Activated CD4-positive, alpha-beta T cell treated with anti-CD3 and anti-CD28 coated beads, Interleukin-2, amount 50 U/mL, for 48 hours (primary cell): ENCODE data around the gene ZNF580.

Experiments
- DNase-seq, 2 experiments: peaks; one replicate each; pipeline ENCODE4 v3.0.0-alpha.2; 2020

Gene ZNF580

GRCh38 chr19:55624109-55625003 is 16.4 kb upstream of the ZNF580 start, which contains the start of gene ZNF784:
ZNF784 (minus strand) TSS chr19:55624566; CDS start chr19:55624561, 5 bp downstream.
- DNase-seq, result peak; percentile 91

- DNase-seq, result no peak
Observed at GRCh38 chr19:55625004-55625326, 15.8 kb upstream of the ZNF580 start.

GRCh38 chr19:55626350-55626749 is 14.5 kb upstream of the ZNF580 start:
- peak; percentile 42 to 53 for DNase-seq

- peak; percentile 89 to 93 for DNase-seq
Observed at GRCh38 chr19:55632463-55632834, 8.4 kb upstream of the ZNF580 start.

DNA sequence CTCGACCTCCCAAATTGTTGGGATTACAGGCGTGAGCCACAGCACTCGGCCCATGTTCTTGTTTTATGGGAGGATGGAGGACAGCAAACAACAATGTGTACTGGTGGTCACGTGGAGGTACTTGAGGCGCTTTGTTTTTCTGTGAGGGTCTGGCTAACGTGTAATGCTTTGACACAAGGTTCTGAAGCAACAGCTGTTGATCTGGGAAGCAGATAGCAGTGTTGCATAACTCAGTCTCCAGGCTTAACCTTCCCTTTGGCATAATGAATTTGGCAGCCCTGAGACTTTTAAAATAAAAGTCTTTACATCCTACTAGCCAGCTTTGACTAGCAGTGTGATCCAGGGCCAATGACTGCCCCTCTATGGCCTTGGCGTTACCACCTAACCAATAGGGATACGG is 6.9 kb upstream of the ZNF580 start:
- no peak for DNase-seq

GRCh38 chr19:55635334-55635717 is 5.5 kb upstream of the ZNF580 start:
- DNase-seq, result no peak

DNA sequence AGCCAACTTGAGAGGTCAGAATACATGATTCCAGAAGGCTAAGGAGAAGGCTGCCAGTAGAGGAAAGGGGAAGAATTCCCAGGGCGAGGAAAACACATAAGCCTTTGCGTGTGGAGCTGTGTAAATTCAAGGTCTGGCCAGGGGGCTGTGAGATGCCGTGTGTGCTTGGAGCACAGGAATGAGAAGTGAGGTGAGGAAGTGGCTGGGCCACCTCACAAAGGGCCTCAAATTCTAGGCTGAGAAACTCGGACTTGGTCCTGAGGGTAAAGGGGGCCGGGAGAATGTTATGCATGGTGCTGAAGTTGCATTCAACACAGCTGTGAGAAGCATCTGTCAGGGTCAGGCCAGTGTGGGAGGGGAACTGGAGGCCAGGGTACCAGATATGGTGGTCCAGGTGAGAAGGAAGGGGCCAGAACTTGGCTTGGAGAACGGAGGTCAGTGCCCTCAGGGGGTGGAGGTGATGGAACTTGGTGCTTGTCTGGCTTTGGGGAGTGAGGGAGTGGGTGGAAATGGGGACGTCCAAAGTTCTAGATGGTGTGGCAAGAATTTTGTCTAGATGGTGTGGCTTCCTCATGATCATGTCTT is 4.9 kb upstream of the ZNF580 start:
- DNase-seq, result no peak

- DNase-seq, result no peak
Observed at GRCh38 chr19:55636723-55637122, 4.1 kb upstream of the ZNF580 start.

- DNase-seq, result no peak
Observed at GRCh38 chr19:55637534-55637933, 3.3 kb upstream of the ZNF580 start.

DNA sequence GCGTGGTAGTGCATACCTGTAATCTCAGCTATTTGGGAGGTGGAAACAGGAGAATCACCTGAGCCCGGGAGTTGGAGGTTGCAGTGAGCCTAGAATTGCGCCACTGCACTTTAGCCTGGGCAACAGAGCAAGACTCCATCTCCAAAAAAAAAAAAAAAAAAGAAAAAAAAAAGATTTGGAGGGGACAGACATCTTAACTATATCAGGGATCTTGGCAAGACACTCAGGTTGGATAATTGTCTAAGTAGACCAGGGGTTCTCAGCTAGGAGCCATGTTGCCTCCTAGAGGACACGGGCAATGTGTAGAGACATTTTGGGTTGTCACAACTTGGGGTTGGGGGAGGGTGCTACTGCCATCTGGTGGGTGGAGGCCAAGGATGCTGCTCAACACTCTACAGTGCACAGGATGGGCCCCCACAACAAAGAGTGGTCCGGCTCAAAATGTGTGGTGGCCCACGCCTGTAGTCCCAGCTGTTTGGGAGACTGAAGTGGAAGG is 1.9 kb upstream of the ZNF580 start:
- peak; percentile 61 to 75 for DNase-seq

GRCh38 chr19:55640043-55640576 is 692 bp upstream of the ZNF580 start:
- DNase-seq, result peak; percentile 71 to 76

- peak; percentile 43 to 51 for DNase-seq
Observed at GRCh38 chr19:55641426-55642152, 787 bp downstream of the ZNF580 start.

GRCh38 chr19:55642153-55643002 is 1.6 kb downstream of the ZNF580 start:
- peak; percentile 51 to 57 for DNase-seq

DNA sequence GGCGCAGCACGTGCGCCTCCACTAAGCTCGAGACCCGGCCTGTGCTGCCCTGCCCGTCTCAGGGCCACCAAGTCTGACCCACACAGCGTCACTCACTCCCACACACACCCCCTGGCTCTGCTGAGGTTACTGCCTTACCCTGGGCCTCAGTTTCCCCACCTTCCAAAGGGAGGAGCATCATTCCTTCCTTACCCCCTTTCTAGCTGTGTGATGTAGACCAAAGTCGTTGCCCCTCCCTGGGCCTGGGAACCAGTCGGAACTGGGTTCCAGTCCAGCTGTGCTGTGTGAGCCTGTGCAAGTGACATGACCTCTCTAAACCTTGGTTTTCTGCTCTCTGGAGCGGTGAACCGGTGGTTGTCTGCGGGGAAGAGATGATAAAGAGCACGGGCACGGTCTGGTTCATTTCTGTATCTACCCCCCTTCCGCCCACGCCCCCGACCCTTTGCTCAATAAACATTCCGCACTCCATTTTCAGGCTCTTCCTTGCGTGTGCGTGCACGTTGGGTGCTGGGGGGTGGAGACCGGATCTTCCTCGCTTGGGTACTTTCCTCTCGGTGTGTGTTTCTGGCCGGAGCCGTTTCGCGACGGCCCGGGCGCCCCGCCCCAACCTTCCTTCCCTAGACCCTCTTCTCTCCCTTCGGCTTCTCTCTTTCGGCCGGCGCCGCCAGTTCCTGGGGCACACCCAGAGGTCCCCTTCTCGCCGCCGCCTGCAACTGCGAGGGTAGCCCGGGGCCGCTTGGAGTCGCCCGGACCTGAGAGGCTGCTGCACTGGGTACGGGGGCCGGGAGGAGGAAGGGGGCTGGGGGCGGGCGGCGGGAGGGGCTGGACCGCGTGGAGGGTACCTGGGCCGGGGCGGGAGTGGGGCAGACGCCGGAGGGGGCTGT is 2.4 kb downstream of the ZNF580 start, which contains the start of gene ZNF581:
TSS of gene ZNF581 (plus strand) at position 647 of the 884 bp plus-strand sequence. CDS start 923 bp downstream, outside the sequence.
- peak; percentile 85 to 88 for DNase-seq

DNA sequence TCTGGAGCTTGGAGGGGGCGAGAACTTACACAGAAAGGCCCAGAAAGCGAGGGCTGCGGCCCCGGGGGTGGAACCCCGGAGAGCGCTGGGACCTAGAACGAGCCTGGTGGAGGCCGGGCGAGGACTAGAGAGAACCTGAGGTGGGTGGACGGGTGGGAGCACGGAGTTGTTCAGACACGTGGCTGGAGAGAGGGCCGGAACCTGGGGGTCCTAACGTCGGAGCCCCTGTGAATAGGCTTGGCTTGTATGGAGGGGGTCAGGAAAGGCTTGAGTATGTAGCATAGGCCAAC is 3.0 kb downstream of the ZNF580 start:
- no peak for DNase-seq

DNA sequence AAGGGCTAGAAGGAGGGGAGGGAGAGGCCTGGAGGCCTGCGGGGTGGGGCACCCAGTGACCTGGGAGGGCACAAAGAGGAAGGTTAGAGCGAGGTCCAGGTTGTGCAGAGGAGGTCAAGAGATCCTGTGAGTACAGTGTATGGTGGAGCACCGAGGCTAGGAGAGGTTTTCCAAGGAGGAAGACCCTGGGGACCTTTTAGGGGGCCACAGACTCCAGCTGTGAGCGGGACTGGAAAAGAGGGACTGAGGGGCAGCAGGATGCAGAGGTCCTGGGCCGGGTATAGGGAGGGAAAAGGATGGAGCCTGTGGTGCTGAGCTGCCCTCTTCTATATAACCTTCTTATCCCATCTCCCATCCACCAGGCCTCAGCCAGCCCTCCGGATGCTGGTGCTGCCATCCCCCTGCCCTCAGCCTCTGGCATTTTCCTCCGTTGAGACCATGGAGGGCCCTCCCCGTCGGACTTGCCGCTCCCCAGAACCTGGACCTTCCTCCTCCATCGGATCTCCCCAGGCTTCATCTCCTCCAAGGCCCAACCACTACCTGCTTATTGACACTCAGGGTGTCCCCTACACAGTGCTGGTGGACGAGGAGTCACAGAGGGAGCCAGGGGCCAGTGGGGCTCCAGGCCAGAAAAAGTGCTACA is 3.5 kb downstream of the ZNF580 start:
- DNase-seq, result no peak

- DNase-seq, result no peak
Observed at GRCh38 chr19:55644842-55645511, 4.2 kb downstream of the ZNF580 start.

DNA sequence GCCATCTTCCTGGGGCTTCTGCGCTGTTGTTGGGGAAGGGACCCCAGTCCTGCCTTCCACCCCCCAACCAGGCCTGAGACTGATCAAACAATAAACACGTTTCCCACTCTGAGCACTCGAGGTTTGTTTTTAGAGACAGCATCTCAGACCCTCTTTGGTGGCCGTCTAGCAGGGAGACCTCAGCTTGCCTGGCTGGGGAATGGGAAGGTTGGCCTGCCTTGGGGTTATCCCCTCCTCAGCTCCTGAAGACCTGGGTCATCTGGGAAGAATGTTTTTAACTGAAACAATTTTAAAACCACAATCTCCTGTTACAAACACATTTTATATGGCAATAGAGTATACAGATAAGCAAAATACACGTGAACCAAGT is 4.7 kb downstream of the ZNF580 start:
- DNase-seq, result no peak

DNA sequence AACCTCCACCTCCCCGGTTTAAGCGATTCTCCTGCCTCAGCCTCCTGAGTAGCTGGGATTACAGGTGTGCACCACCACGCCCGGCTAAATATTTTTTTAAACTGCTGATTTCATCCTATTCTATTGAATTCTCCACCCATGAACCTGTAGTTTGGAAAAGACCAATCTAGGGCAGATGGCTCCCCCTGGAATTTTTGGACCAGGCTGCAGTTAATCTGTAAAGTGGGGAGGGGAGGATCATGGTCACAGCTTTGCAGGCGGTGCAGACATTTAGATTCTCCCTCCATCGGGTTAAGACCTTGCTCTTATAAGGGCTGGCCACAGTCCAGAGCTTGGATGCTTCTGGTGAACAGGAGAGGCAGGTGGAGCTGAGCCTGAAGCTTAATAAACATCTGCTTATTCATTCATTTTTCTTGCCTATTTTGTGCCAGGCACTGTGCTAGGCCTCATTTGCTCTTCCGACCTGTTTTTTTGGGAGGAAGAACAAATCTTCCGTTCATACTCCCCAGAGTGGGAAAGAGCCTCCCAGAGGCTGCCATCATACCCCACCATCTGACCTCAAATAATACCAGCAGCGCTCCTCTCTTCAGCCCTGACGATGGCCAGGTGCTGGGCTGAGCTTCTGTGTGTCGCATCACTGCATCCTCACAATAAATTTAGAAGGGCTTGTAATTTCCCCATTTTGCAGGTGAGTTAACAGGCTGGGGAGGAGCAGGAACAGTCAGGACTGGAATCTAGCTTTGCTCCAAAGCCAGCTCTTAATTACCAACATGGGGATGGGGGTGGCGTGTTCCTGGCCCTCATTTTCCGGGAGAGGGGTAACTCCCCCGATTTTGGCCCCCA is 6.3 kb downstream of the ZNF580 start:
- DNase-seq, result no peak
